ENCODE measurements around the gene MYDGF. TPM values are rescaled to one million over a fixed set of nuclear protein-coding genes. Genes with fewer than 3 reads are reported as not detected.

Gene MYDGF
- total RNA-seq, 4 donors from 2014 or later = 17.5 to 43.6 (median 28.3) TPM

- Histone ChIP-seq H3K9me3 (no peaks in the 10 kb centered on the region), H3K4me3 (peak overlapping the region; percentile 62), H3K4me1 (peaks cover 47% of the 10 kb centered on the region), H3K36me3 (no peaks in the 10 kb centered on the region), H3K27ac (no peak overlapping the region), H3K27me3 (peaks cover 2% of the 10 kb centered on the region)
- DNase-seq (ENCODE audit: low spot score in 2 of 2) = no peak
- WGBS = 51% methylated on average over 16 of the region's 17 CpGs
- no peak for TF ChIP-seq CTCF (IDR thresholded peaks at IDR 0.05)
- no peak for TF ChIP-seq POLR2A (IDR thresholded peaks at IDR 0.05)
- no peak for TF ChIP-seq POLR2AphosphoS5 (IDR thresholded peaks at IDR 0.05)
Measured at GRCh38 chr19:4640247-4641000, 29.7 kb downstream of the MYDGF start.

- no peaks in the 10 kb centered on the region for H3K36me3 ChIP-seq
- no peak for DNase-seq (ENCODE audit: low spot score in 2 of 2)
- H3K4me1 ChIP-seq = peaks cover 47% of the 10 kb centered on the region
- H3K9me3 ChIP-seq = no peaks in the 10 kb centered on the region
- H3K27me3 ChIP-seq = peaks cover 2% of the 10 kb centered on the region
- 15% methylated on average over 10 of the region's 39 CpGs for WGBS
- peak overlapping the region; percentile 62 for H3K4me3 ChIP-seq
- TF ChIP-seq EP300 (IDR thresholded peaks at IDR 0.05) = no peak
- TF ChIP-seq POLR2AphosphoS5 (IDR thresholded peaks at IDR 0.05) = no peak
- TF ChIP-seq POLR2A (IDR thresholded peaks at IDR 0.05) = no peak
- TF ChIP-seq CTCF (IDR thresholded peaks at IDR 0.05) = no peak
- no peak overlapping the region for H3K27ac ChIP-seq
Measured at GRCh38 chr19:4639531-4640246, 30.5 kb downstream of the MYDGF start.

- Histone ChIP-seq H3K9me3 (no peaks in the 10 kb centered on the region), H3K27me3 (peaks cover 2% of the 10 kb centered on the region), H3K27ac (peak within 1 kb of the TSS; percentile 72), H3K4me3 (peak within 1 kb of the TSS; percentile 62), H3K36me3 (no peaks in the 10 kb centered on the region), H3K4me1 (peaks cover 47% of the 10 kb centered on the region)
- 3% methylated on average over 26 of the region's 49 CpGs for WGBS
- no peak for TF ChIP-seq POLR2A (IDR thresholded peaks at IDR 0.05)
- TF ChIP-seq EP300 (IDR thresholded peaks at IDR 0.05) = no peak
- peak; percentile 97 to 98 for DNase-seq (ENCODE audit: low spot score in 2 of 2)
Measured at GRCh38 chr19:4638828-4639530, 31.2 kb downstream of the MYDGF start, which contains the start of gene TNFAIP8L1. TNFAIP8L1 (plus strand) TSS chr19:4639516; CDS start chr19:4651870, 12,354 bp downstream.

- TF ChIP-seq CTCF (IDR thresholded peaks at IDR 0.05) (no peak), POLR2A (IDR thresholded peaks at IDR 0.05) (no peak), EP300 (IDR thresholded peaks at IDR 0.05) (no peak), POLR2AphosphoS5 (IDR thresholded peaks at IDR 0.05) (no peak)
- no peaks in the 10 kb centered on the region for H3K36me3 ChIP-seq
- H3K9me3 ChIP-seq = no peaks in the 10 kb centered on the region
- peaks cover 50% of the 10 kb centered on the region for H3K4me1 ChIP-seq
- WGBS = 34% methylated on average over 5 of the region's 11 CpGs
- H3K27ac ChIP-seq = peak overlapping the region; percentile 72
- peaks cover 2% of the 10 kb centered on the region for H3K27me3 ChIP-seq
- no peak overlapping the region for H3K4me3 ChIP-seq
- DNase-seq (ENCODE audit: low spot score in 2 of 2) = no peak
Measured at GRCh38 chr19:4638317-4638716, 31.8 kb downstream of the MYDGF start.

GRCh38 chr19:4636761-4637160 is 33.4 kb downstream of the MYDGF start:
- no peaks in the 10 kb centered on the region for H3K9me3 ChIP-seq
- no peaks in the 10 kb centered on the region for H3K36me3 ChIP-seq
- no peak for DNase-seq (ENCODE audit: low spot score in 2 of 2)
- WGBS = 65% methylated on average over 8 of the region's 8 CpGs
- H3K4me3 ChIP-seq = peak overlapping the region; percentile 56
- TF ChIP-seq CTCF (IDR thresholded peaks at IDR 0.05) (no peak), EP300 (IDR thresholded peaks at IDR 0.05) (no peak), POLR2A (IDR thresholded peaks at IDR 0.05) (no peak), POLR2AphosphoS5 (IDR thresholded peaks at IDR 0.05) (no peak)
- peaks cover 51% of the 10 kb centered on the region for H3K4me1 ChIP-seq
- H3K27ac ChIP-seq = no peak overlapping the region
- peaks cover 2% of the 10 kb centered on the region for H3K27me3 ChIP-seq

Data from suprapubic skin (tissue), 4 donors.